Stomach (tissue), 4 donors: Measurements from ENCODE around the gene WWC1.
"Not testable (repeated sequence)": the region's sequence is repeated elsewhere in the genome, so short reads cannot be mapped to it uniquely, and the experiment has no call there.

ENCODE experiments used
- CTCF ChIP-seq, 7 experiments: fragments of 450-650 bp in 4 of 7; fragments of 200-600 bp in 3 of 7; sonication (generic) in 3 of 7; IDR thresholded peaks; one replicate each; pipeline ENCODE4 v1.5.1; 2016 to 2019; ENCODE audit warnings: antibody characterized with exemption in 7 of 7, control low read depth in 2 of 7, mild to moderate bottlenecking in 1 of 7
- EP300 ChIP-seq: sonication (generic); formaldehyde crosslinking; IDR thresholded peaks from one replicate; pipeline ENCODE4 v1.6.1; 2017; ENCODE audit warnings: antibody characterized with exemption
- POLR2A ChIP-seq, 4 donors: fragments of 450-650 bp; IDR thresholded peaks; one replicate each; pipeline ENCODE4 v1.6.1; 2016; ENCODE audit warnings: antibody characterized with exemption in 4 of 4, control low read depth in 2 of 4, mild to moderate bottlenecking in 1 of 4, moderate library complexity in 1 of 4
- POLR2AphosphoS5 ChIP-seq, 3 donors: sonication (generic); formaldehyde crosslinking; IDR thresholded peaks; one replicate each; pipeline ENCODE4 v1.6.1; 2016; ENCODE audit warnings: antibody characterized with exemption in 3 of 3

- TF ChIP-seq CTCF (IDR thresholded peaks at IDR 0.05); POLR2AphosphoS5 (IDR thresholded peaks at IDR 0.05); EP300; POLR2A (IDR thresholded peaks at IDR 0.05): not testable (repeated sequence)
These were observed 19.1 kb downstream of the WWC1 start for GRCh38 chr5:168310541-168310940.
